ENCODE measurements around the gene PRKAR1B. TPM values are rescaled to one million over a fixed set of nuclear protein-coding genes. Genes with fewer than 3 reads are reported as not detected.
"Not testable (repeated sequence)": the region's sequence is repeated elsewhere in the genome, so short reads cannot be mapped to it uniquely, and the experiment has no call there.

PRKAR1B gene
- total RNA-seq, 1 donor from 2014 or later, result 21.7 TPM

DNA sequence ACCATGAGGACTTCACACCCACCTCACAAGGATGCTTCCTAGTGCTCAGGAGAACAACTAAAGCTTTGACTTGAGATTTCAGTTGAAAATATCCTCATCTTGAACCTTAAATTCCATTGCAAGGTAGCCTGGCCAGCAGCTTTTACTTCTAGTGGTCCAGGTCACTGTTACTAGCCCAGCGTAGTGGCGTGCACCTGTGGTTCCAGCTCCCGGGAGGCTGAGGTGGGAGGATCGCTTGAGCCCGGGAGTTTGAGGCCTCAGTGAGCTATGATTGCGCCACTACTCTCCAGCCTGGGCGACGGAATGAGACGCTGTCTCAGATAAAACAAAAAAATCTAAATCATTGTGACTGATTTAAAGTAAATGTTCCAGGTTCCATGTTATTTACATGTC, 28.3 kb upstream of the PRKAR1B start:
- Mint-ChIP-seq H3K27me3 (ENCODE audit: unreplicated experiment) (peaks cover 10% of the 10 kb centered on the region), H3K4me1 (ENCODE audit: unreplicated experiment) (peaks cover 18% of the 10 kb centered on the region), H3K9me3 (ENCODE audit: unreplicated experiment) (no peaks in the 10 kb centered on the region), H3K27ac (ENCODE audit: unreplicated experiment) (no peak overlapping the region), H3K36me3 (ENCODE audit: low read depth, unreplicated experiment) (peaks cover 47% of the 10 kb centered on the region), H3K4me3 (ENCODE audit: unreplicated experiment) (peak overlapping the region; percentile 64)
- DNase-seq (ENCODE audit: low spot score), result no peak
- TF ChIP-seq, protein P1, sequence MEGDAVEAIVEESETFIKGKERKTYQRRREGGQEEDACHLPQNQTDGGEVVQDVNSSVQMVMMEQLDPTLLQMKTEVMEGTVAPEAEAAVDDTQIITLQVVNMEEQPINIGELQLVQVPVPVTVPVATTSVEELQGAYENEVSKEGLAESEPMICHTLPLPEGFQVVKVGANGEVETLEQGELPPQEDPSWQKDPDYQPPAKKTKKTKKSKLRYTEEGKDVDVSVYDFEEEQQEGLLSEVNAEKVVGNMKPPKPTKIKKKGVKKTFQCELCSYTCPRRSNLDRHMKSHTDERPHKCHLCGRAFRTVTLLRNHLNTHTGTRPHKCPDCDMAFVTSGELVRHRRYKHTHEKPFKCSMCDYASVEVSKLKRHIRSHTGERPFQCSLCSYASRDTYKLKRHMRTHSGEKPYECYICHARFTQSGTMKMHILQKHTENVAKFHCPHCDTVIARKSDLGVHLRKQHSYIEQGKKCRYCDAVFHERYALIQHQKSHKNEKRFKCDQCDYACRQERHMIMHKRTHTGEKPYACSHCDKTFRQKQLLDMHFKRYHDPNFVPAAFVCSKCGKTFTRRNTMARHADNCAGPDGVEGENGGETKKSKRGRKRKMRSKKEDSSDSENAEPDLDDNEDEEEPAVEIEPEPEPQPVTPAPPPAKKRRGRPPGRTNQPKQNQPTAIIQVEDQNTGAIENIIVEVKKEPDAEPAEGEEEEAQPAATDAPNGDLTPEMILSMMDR (IDR thresholded peaks at IDR 0.05; ENCODE audit: unreplicated experiment), result no peak

DNA sequence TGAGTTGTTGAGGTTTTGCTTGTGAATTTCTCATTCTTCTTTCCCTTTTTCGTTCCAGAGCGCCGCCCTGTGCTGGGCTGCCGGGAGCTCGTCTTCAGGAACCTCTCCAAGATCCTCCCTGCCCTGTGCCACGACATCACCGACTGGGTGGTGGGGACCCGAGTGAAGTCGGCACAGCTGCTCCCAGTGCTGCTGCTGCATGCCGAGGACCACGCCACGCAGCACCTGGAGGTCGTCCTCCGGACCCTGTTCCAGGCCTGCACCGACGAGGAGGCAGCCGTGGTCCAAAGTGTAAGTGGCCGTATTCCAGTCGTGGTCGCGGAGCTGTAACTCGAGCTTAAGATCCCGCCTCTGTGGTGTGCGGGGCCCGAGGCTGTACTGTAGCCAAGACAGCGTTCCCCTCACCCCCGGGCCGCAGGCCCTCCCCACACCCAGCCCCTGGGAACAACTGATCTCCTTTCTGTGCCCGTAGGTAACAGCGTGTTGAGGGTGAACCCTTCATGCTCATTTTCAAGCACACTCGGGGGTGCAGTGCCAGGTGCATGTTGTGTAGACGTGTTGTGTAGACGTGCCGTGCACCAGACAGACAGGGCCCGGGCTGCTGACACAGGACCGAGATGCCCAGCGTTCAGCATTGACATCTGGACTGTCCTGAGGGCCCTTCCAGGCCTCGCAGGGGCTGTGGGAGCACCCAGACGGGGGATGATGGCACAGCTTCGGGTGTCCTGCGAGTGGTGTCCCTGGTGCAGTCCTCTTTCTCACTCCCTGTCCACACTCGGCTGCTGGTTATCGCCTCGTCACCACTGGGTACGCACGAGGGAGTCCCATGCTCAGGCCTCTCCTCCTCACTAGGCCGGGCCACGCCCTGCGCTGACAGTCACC, 27.7 kb upstream of the PRKAR1B start:
- Mint-ChIP-seq H3K27me3 (ENCODE audit: unreplicated experiment) (peaks cover 10% of the 10 kb centered on the region), H3K4me3 (ENCODE audit: unreplicated experiment) (no peak overlapping the region), H3K36me3 (ENCODE audit: low read depth, unreplicated experiment) (peaks cover 47% of the 10 kb centered on the region), H3K9me3 (ENCODE audit: unreplicated experiment) (no peaks in the 10 kb centered on the region), H3K4me1 (ENCODE audit: unreplicated experiment) (peaks cover 18% of the 10 kb centered on the region), H3K27ac (ENCODE audit: unreplicated experiment) (no peak overlapping the region)
- TF ChIP-seq, protein P1 (IDR thresholded peaks at IDR 0.05; ENCODE audit: unreplicated experiment), result no peak
- no peak for DNase-seq (ENCODE audit: low spot score)

DNA sequence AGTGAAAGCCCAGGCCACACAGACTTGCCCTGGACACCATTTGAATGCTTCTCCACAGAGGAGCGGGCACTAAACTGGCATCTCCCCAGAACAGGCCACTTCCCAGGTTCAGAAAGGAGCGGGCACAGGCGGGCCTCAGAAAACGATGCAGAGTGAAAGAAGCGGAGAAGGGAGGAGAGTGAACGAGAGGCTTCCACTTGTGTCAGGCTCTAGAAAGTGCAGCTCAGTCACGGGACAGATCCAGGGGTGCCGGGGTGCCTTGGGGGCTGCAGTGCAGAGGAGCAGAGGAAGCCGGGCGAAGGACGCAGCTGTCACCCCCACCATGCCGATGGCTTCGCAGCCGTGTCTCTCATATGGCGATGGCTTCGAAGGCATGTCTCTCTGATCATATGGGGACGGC, 26.1 kb upstream of the PRKAR1B start:
- H3K4me3 Mint-ChIP-seq (ENCODE audit: unreplicated experiment), result peak overlapping the region; percentile 47
- TF ChIP-seq, protein P1 (IDR thresholded peaks at IDR 0.05; ENCODE audit: unreplicated experiment), result no peak
- peaks cover 10% of the 10 kb centered on the region for H3K27me3 Mint-ChIP-seq (ENCODE audit: unreplicated experiment)
- peaks cover 10% of the 10 kb centered on the region for H3K4me1 Mint-ChIP-seq (ENCODE audit: unreplicated experiment)
- H3K9me3 Mint-ChIP-seq (ENCODE audit: unreplicated experiment), result no peaks in the 10 kb centered on the region
- no peak for DNase-seq (ENCODE audit: low spot score)
- peaks cover 36% of the 10 kb centered on the region for H3K36me3 Mint-ChIP-seq (ENCODE audit: low read depth, unreplicated experiment)
- no peak overlapping the region for H3K27ac Mint-ChIP-seq (ENCODE audit: unreplicated experiment)

DNA sequence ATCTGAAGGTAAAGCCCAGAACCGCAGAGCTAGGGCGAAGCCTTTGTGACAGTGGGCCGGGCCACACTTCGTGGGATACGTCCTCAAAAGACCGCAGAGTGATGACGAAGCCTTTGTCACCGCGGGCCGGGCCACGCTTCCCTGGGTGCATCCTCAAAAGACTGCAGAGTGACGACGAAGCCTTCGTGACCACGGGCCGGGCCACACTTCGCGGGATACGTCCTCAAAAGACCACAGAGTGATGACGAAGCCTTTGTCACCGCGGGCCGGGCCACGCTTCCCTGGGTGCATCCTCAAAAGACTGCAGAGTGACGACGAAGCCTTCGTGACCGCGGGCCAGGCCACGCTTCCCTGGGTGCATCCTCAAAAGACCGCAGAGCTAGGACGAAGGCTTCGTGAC, 25.2 kb upstream of the PRKAR1B start:
- H3K9me3 Mint-ChIP-seq (ENCODE audit: unreplicated experiment); H3K4me1 Mint-ChIP-seq (ENCODE audit: unreplicated experiment); DNase-seq (ENCODE audit: low spot score); H3K27ac Mint-ChIP-seq (ENCODE audit: unreplicated experiment); H3K4me3 Mint-ChIP-seq (ENCODE audit: unreplicated experiment): not testable (repeated sequence)
- Mint-ChIP-seq H3K36me3 (ENCODE audit: low read depth, unreplicated experiment) (peaks cover 32% of the 10 kb centered on the region), H3K27me3 (ENCODE audit: unreplicated experiment) (peaks cover 10% of the 10 kb centered on the region)

DNA sequence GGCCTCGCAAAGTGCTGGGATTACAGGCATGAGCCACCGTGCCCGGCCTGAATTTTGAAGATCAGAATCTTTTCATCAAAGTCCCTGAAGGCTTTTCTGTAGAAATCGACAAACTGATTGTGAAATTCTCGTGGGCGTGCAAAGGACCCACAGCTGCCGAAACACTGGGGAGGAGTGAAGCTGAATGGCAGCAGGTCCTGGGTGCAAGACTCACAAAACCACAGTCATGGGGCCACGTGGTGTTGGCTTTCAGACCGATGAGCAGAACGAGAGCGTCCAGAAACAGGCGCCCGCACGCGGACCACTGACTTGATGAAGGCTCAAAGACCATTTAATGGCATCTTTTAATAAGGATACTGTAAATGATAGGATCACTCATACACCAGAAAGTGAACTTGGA, 24.7 kb upstream of the PRKAR1B start:
- TF ChIP-seq, protein P1 (IDR thresholded peaks at IDR 0.05; ENCODE audit: unreplicated experiment), result no peak
- Mint-ChIP-seq H3K4me1 (ENCODE audit: unreplicated experiment) (peaks cover 3% of the 10 kb centered on the region), H3K4me3 (ENCODE audit: unreplicated experiment) (no peak overlapping the region), H3K27me3 (ENCODE audit: unreplicated experiment) (peaks cover 10% of the 10 kb centered on the region), H3K9me3 (ENCODE audit: unreplicated experiment) (no peaks in the 10 kb centered on the region), H3K36me3 (ENCODE audit: low read depth, unreplicated experiment) (peaks cover 32% of the 10 kb centered on the region), H3K27ac (ENCODE audit: unreplicated experiment) (no peak overlapping the region)
- no peak for DNase-seq (ENCODE audit: low spot score)

Measured in endothelial cell (in vitro differentiated cells).